Measurements from ENCODE around the gene DIPK1B.

GRCh38 chr9:136771907-136772415 is 59.6 kb downstream of the DIPK1B start:
- no peak for TF ChIP-seq POLR2A (IDR thresholded peaks at IDR 0.05)
- TF ChIP-seq, protein P1, sequence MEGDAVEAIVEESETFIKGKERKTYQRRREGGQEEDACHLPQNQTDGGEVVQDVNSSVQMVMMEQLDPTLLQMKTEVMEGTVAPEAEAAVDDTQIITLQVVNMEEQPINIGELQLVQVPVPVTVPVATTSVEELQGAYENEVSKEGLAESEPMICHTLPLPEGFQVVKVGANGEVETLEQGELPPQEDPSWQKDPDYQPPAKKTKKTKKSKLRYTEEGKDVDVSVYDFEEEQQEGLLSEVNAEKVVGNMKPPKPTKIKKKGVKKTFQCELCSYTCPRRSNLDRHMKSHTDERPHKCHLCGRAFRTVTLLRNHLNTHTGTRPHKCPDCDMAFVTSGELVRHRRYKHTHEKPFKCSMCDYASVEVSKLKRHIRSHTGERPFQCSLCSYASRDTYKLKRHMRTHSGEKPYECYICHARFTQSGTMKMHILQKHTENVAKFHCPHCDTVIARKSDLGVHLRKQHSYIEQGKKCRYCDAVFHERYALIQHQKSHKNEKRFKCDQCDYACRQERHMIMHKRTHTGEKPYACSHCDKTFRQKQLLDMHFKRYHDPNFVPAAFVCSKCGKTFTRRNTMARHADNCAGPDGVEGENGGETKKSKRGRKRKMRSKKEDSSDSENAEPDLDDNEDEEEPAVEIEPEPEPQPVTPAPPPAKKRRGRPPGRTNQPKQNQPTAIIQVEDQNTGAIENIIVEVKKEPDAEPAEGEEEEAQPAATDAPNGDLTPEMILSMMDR (IDR thresholded peaks at IDR 0.05) = no peak
